OCI-LY1 (cell line): ENCODE results near the gene CDKN2A.

Source experiments
- H2AFZ ChIP-seq: fragments of 200-600 bp; sonication (generic), shearing (Covaris generic); 2 replicates; pipeline ENCODE4 v1.6.0; 2014; ENCODE audit warnings: antibody characterized with exemption, mild to moderate bottlenecking, low read length
- H3F3A ChIP-seq: fragments of 200-600 bp; sonication (generic), shearing (Covaris generic); 2 replicates; pipeline ENCODE4 v1.6.0; 2014; ENCODE audit warnings: mild to moderate bottlenecking, antibody characterized with exemption, low read length, moderate library complexity; ENCODE audit not compliant: insufficient read depth
- H3K27ac ChIP-seq: fragments of 200-600 bp; sonication (generic); 2 replicates; pipeline ENCODE4 v1.5.1; 2014; ENCODE audit warnings: low read length, mixed run types, mild to moderate bottlenecking, low read depth; ENCODE audit not compliant: poor library complexity, severe bottlenecking
- H3K27me3 ChIP-seq: fragments of 200-600 bp; sonication (generic); 2 replicates; pipeline ENCODE4 v1.6.0; 2014; ENCODE audit warnings: antibody characterized with exemption, mild to moderate bottlenecking, low read length, moderate library complexity; ENCODE audit not compliant: insufficient read depth
- H3K36me3 ChIP-seq: fragments of 200-600 bp; sonication (generic); 2 replicates; pipeline ENCODE4 v1.6.1; 2014; ENCODE audit warnings: mild to moderate bottlenecking, antibody characterized with exemption, low read length, moderate library complexity, mixed read lengths; ENCODE audit not compliant: insufficient read depth
- H3K4me1 ChIP-seq: fragments of 200-600 bp; sonication (generic); 2 replicates; pipeline ENCODE4 v1.5.1; 2014; ENCODE audit warnings: mild to moderate bottlenecking, low read length, moderate library complexity; ENCODE audit not compliant: insufficient read depth, severe bottlenecking
- H3K4me2 ChIP-seq: fragments of 200-600 bp; sonication (generic), shearing (Covaris generic); 2 replicates; pipeline ENCODE4 v1.6.1; 2014; ENCODE audit warnings: low read length
- H3K4me3 ChIP-seq: fragments of 200-600 bp; sonication (generic); 2 replicates; pipeline ENCODE4 v1.5.1; 2014; ENCODE audit warnings: low read length, low read depth, mild to moderate bottlenecking, mixed read lengths; ENCODE audit not compliant: poor library complexity, severe bottlenecking
- H3K79me2 ChIP-seq: fragments of 200-600 bp; shearing (Covaris generic); 2 replicates; pipeline ENCODE4 v1.6.1; 2016; ENCODE audit warnings: mixed run types, low read length, mixed read lengths; ENCODE audit not compliant: insufficient read depth
- H3K9ac ChIP-seq: fragments of 200-600 bp; sonication (generic), shearing (Covaris generic); 2 replicates; pipeline ENCODE4 v1.6.1; 2014; ENCODE audit warnings: mild to moderate bottlenecking, low read length, mixed read lengths
- H3K9me2 ChIP-seq: fragments of 200-600 bp; sonication (generic), shearing (Covaris generic); 2 replicates; pipeline ENCODE4 v1.6.1; 2014; ENCODE audit warnings: low read depth, mild to moderate bottlenecking, low read length, mixed read lengths
- H3K9me3 ChIP-seq: fragments of 200-600 bp; shearing (Covaris generic); 2 replicates; pipeline ENCODE4 v1.6.1; 2014; ENCODE audit warnings: low read length, mixed read lengths
- H4K20me1 ChIP-seq: fragments of 200-600 bp; sonication (generic), shearing (Covaris generic); 2 replicates; pipeline ENCODE4 v1.6.0; 2016; ENCODE audit warnings: mild to moderate bottlenecking, low read length; ENCODE audit not compliant: insufficient read depth
- CTCF ChIP-seq: fragments of 200-600 bp; sonication (generic), shearing (Covaris generic); IDR thresholded peaks from 2 replicates; pipeline ENCODE4 v1.5.1; 2017; ENCODE audit warnings: mild to moderate bottlenecking, antibody characterized with exemption, low read length, moderate library complexity, mixed read lengths
- EZH2 ChIP-seq: fragments of 200-600 bp; sonication (generic), shearing (Covaris generic); IDR thresholded peaks from 2 replicates; pipeline ENCODE4 v1.8.0; 2017; ENCODE audit warnings: borderline replicate concordance, mixed run types, mild to moderate bottlenecking, antibody characterized with exemption, low read length, moderate library complexity, mixed read lengths

Gene CDKN2A

GRCh38 chr9:22033012-22033630, 38.9 kb upstream of the CDKN2A start:
- Histone ChIP-seq H3K79me2 (no peaks in the 10 kb centered on the region), H3K9ac (no peak overlapping the region), H2AFZ (no peak overlapping the region), H3K9me2 (no peaks in the 10 kb centered on the region), H3K36me3 (peaks cover 3% of the 10 kb centered on the region; the same call in 1 of the 2 replicates), H4K20me1 (no peaks in the 10 kb centered on the region), H3K27me3 (no peaks in the 10 kb centered on the region), H3F3A (no peaks in the 10 kb centered on the region), H3K4me1 (peaks cover 54% of the 10 kb centered on the region), H3K27ac (no peak overlapping the region), H3K9me3 (no peaks in the 10 kb centered on the region), H3K4me3 (no peak overlapping the region), H3K4me2 (no peak overlapping the region)
- TF ChIP-seq CTCF (no peak), EZH2 (no peak)

DNA sequence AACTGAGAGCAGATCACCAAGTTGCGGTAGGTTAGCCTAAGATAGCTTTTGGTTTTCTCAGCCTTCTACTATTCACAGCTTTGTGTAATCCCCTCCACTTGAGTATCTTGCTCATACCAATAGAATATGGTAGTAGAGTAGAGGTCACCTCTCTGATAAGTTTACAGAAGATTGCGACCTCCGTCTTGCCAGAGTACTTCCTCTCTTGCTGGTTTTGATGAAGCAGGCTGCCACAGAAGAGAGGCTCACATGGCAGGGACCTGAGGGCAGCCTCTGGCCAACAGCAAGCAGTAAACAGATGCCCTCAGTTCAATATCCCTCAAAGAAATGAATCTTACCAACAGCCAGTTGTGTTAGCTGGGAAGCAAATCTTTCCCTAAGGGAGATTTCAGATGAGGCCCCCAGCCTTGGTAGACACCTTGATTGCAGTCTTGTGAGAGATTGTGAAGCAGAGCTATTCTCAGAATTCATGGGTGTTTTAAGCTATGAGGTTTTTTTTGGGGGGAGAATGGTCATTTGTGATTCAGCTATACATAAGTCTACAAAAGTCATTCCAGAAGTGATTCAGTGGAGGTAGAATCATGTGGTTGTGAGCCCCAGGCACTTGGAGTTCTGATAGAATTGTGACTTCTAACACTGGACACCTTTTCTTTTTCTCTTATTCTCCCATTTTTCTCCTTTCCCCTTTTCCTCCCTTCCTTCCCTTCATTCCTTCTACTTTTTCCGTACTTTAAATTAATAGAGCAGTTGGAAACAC, 37.6 kb upstream of the CDKN2A start:
- no peaks in the 10 kb centered on the region for H3K9me3 ChIP-seq
- no peaks in the 10 kb centered on the region for H3K27me3 ChIP-seq
- H3K4me2 ChIP-seq, result no peak overlapping the region
- H3K9me2 ChIP-seq, result no peaks in the 10 kb centered on the region
- no peak overlapping the region for H3K9ac ChIP-seq
- H4K20me1 ChIP-seq, result no peaks in the 10 kb centered on the region
- peaks cover 3% of the 10 kb centered on the region; the same call in 1 of the 2 replicates for H3K36me3 ChIP-seq
- H3K27ac ChIP-seq, result peak overlapping the region; percentile 12
- peaks cover 44% of the 10 kb centered on the region for H3K4me1 ChIP-seq
- no peaks in the 10 kb centered on the region for H3K79me2 ChIP-seq
- no peaks in the 10 kb centered on the region for H3F3A ChIP-seq
- no peak overlapping the region for H2AFZ ChIP-seq
- no peak for TF ChIP-seq CTCF
- TF ChIP-seq EZH2, result no peak
- H3K4me3 ChIP-seq, result no peak overlapping the region

GRCh38 chr9:22030101-22030598, 36.0 kb upstream of the CDKN2A start:
- no peak overlapping the region for H3K4me3 ChIP-seq
- H3K36me3 ChIP-seq, result peaks cover 3% of the 10 kb centered on the region; the same call in 1 of the 2 replicates
- H3F3A ChIP-seq, result no peaks in the 10 kb centered on the region
- H4K20me1 ChIP-seq, result no peaks in the 10 kb centered on the region
- no peaks in the 10 kb centered on the region for H3K9me3 ChIP-seq
- H3K4me2 ChIP-seq, result peak overlapping the region; percentile 39; the same call in 1 of the 2 replicates
- peak overlapping the region; percentile 77 for H3K27ac ChIP-seq
- peaks cover 41% of the 10 kb centered on the region for H3K4me1 ChIP-seq
- H3K27me3 ChIP-seq, result no peaks in the 10 kb centered on the region
- peak overlapping the region; percentile 24; the same call in 1 of the 2 replicates for H3K9ac ChIP-seq
- TF ChIP-seq CTCF (no peak), EZH2 (no peak)
- H3K9me2 ChIP-seq, result no peaks in the 10 kb centered on the region
- 0 out of 2 replicates have a peak overlapping the region, but pooled peaks have one; percentile 23 for H2AFZ ChIP-seq
- no peaks in the 10 kb centered on the region for H3K79me2 ChIP-seq
